ENCODE results near the gene PTAR1.

The PTAR1 gene

DNA sequence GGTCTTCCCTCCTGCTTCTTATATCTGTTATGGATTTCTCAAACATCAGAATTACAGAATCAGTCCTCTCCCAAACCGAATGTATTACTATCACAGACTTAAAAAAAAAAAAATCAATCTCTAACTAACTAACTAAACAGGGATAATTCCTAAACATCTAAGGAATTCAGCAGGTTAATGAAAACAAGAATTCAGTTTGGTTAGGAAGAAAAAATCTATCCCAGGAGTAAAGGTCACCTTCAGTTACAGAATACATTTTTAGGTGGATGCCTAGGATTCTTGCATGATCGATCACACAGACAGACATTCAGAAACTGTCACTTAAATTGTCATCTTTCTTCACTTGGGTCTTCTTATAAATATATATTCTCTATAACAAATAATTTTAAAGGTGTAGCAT, 11.5 kb downstream of the PTAR1 start:
- Histone ChIP-seq H3K27me3 (replicated peaks; ENCODE audit: insufficient read depth, low read length) (no peaks in the 10 kb centered on the region), H3K36me3 (replicated peaks; ENCODE audit: insufficient read depth, low read length) (no peaks in the 10 kb centered on the region; the same call in 1 of the 2 replicates), H3K9me3 (replicated peaks; ENCODE audit: insufficient read depth, low read length) (no peaks in the 10 kb centered on the region), H3K79me2 (ENCODE audit: low read length) (peaks cover 82% of the 10 kb centered on the region), H3K4me2 (ENCODE audit: low read depth, low read length) (no peak overlapping the region), H2AFZ (ENCODE audit: low read length) (no peak overlapping the region), H4K20me1 (ENCODE audit: insufficient read depth, low read length) (peaks cover 3% of the 10 kb centered on the region; the same call in 1 of the 2 replicates), H3K9me2 (replicated peaks; ENCODE audit: insufficient read depth, low read length) (no peaks in the 10 kb centered on the region), H3F3A (ENCODE audit: insufficient read depth, low read length) (no peaks in the 10 kb centered on the region), H3K27ac (ENCODE audit: low read length) (no peak overlapping the region), H3K4me3 (ENCODE audit: low read length) (no peak overlapping the region), H3K9ac (ENCODE audit: low read length) (no peak overlapping the region), H3K4me1 (ENCODE audit: low read length) (no peaks in the 10 kb centered on the region)
- TF ChIP-seq, protein P1, sequence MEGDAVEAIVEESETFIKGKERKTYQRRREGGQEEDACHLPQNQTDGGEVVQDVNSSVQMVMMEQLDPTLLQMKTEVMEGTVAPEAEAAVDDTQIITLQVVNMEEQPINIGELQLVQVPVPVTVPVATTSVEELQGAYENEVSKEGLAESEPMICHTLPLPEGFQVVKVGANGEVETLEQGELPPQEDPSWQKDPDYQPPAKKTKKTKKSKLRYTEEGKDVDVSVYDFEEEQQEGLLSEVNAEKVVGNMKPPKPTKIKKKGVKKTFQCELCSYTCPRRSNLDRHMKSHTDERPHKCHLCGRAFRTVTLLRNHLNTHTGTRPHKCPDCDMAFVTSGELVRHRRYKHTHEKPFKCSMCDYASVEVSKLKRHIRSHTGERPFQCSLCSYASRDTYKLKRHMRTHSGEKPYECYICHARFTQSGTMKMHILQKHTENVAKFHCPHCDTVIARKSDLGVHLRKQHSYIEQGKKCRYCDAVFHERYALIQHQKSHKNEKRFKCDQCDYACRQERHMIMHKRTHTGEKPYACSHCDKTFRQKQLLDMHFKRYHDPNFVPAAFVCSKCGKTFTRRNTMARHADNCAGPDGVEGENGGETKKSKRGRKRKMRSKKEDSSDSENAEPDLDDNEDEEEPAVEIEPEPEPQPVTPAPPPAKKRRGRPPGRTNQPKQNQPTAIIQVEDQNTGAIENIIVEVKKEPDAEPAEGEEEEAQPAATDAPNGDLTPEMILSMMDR (IDR thresholded peaks at IDR 0.05; ENCODE audit: low read length): no peak
- no peak for TF ChIP-seq EZH2phosphoT487 (IDR thresholded peaks at IDR 0.05; ENCODE audit: low read length)
- TF ChIP-seq EZH2 (optimal IDR thresholded peaks at IDR 0.05; ENCODE audit: low read depth, low read length): no peak
- DNase-seq: no peak

- H3K4me2 ChIP-seq (ENCODE audit: low read depth, low read length): no peak overlapping the region
- H3K4me3 ChIP-seq (ENCODE audit: low read length): no peak overlapping the region
- H3K9me3 ChIP-seq (replicated peaks; ENCODE audit: insufficient read depth, low read length): no peaks in the 10 kb centered on the region
- DNase-seq: no peak
- TF ChIP-seq EZH2phosphoT487 (IDR thresholded peaks at IDR 0.05; ENCODE audit: low read length): no peak
- TF ChIP-seq, protein P1 (IDR thresholded peaks at IDR 0.05; ENCODE audit: low read length): no peak
- no peak for TF ChIP-seq EZH2 (optimal IDR thresholded peaks at IDR 0.05; ENCODE audit: low read depth, low read length)
- H3K79me2 ChIP-seq (ENCODE audit: low read length): peaks cover 77% of the 10 kb centered on the region
- no peaks in the 10 kb centered on the region for H3F3A ChIP-seq (ENCODE audit: insufficient read depth, low read length)
- H3K27ac ChIP-seq (ENCODE audit: low read length): no peak overlapping the region
- no peaks in the 10 kb centered on the region for H3K27me3 ChIP-seq (replicated peaks; ENCODE audit: insufficient read depth, low read length)
- H2AFZ ChIP-seq (ENCODE audit: low read length): no peak overlapping the region
- no peaks in the 10 kb centered on the region; the same call in 1 of the 2 replicates for H4K20me1 ChIP-seq (ENCODE audit: insufficient read depth, low read length)
- H3K9ac ChIP-seq (ENCODE audit: low read length): no peak overlapping the region
- H3K9me2 ChIP-seq (replicated peaks; ENCODE audit: insufficient read depth, low read length): no peaks in the 10 kb centered on the region
- no peaks in the 10 kb centered on the region for H3K4me1 ChIP-seq (ENCODE audit: low read length)
- H3K36me3 ChIP-seq (replicated peaks; ENCODE audit: insufficient read depth, low read length): no peaks in the 10 kb centered on the region; the same call in 1 of the 2 replicates
These were observed 12.8 kb downstream of the PTAR1 start for GRCh38 chr9:69746859-69747560.

GRCh38 chr9:69745716-69746437, 13.9 kb downstream of the PTAR1 start:
- H3K36me3 ChIP-seq (replicated peaks; ENCODE audit: insufficient read depth, low read length): no peaks in the 10 kb centered on the region; the same call in 1 of the 2 replicates
- H3K4me2 ChIP-seq (ENCODE audit: low read depth, low read length): no peak overlapping the region
- H3K79me2 ChIP-seq (ENCODE audit: low read length): peaks cover 66% of the 10 kb centered on the region
- H3F3A ChIP-seq (ENCODE audit: insufficient read depth, low read length): no peaks in the 10 kb centered on the region
- TF ChIP-seq EZH2 (optimal IDR thresholded peaks at IDR 0.05; ENCODE audit: low read depth, low read length): no peak
- TF ChIP-seq EZH2phosphoT487 (IDR thresholded peaks at IDR 0.05; ENCODE audit: low read length): no peak
- TF ChIP-seq, protein P1 (IDR thresholded peaks at IDR 0.05; ENCODE audit: low read length): no peak
- H4K20me1 ChIP-seq (ENCODE audit: insufficient read depth, low read length): no peaks in the 10 kb centered on the region
- DNase-seq: no peak
- no peaks in the 10 kb centered on the region for H3K27me3 ChIP-seq (replicated peaks; ENCODE audit: insufficient read depth, low read length)
- no peaks in the 10 kb centered on the region for H3K4me1 ChIP-seq (ENCODE audit: low read length)
- no peak overlapping the region for H3K4me3 ChIP-seq (ENCODE audit: low read length)
- no peak overlapping the region for H3K9ac ChIP-seq (ENCODE audit: low read length)
- no peak overlapping the region for H3K27ac ChIP-seq (ENCODE audit: low read length)
- H3K9me3 ChIP-seq (replicated peaks; ENCODE audit: insufficient read depth, low read length): no peaks in the 10 kb centered on the region
- no peak overlapping the region for H2AFZ ChIP-seq (ENCODE audit: low read length)
- H3K9me2 ChIP-seq (replicated peaks; ENCODE audit: insufficient read depth, low read length): no peaks in the 10 kb centered on the region

All from MM.1S (cell line).